Measurements from ENCODE around the gene RNF183. TPM values are rescaled to one million over a fixed set of nuclear protein-coding genes. Genes with fewer than 3 reads are reported as not detected.

The RNF183 gene
- total RNA-seq, 1 donor from 2014 or later, result not detected

- Mint-ChIP-seq H3K4me3 (ENCODE audit: unreplicated experiment) (peak within 1 kb of the TSS; percentile 89), H3K36me3 (ENCODE audit: low read depth, unreplicated experiment) (no peaks in the 10 kb centered on the region), H3K27ac (ENCODE audit: unreplicated experiment) (peak within 1 kb of the TSS; percentile 59), H3K9me3 (ENCODE audit: unreplicated experiment) (no peaks in the 10 kb centered on the region), H3K27me3 (ENCODE audit: low read depth, unreplicated experiment) (peaks cover 5% of the 10 kb centered on the region), H3K4me1 (ENCODE audit: low read depth, unreplicated experiment) (peaks cover 4% of the 10 kb centered on the region)
- peak within 1 kb of the TSS; percentile 83 for H3K9ac ChIP-seq (ENCODE audit: low read length)
- no peaks in the 10 kb centered on the region for H3K27me3 ChIP-seq (ENCODE audit: insufficient read depth, low read length)
- H3K36me3 ChIP-seq (ENCODE audit: insufficient read depth, low read length), result no peaks in the 10 kb centered on the region
- H3K79me2 ChIP-seq (ENCODE audit: insufficient read depth, low read length), result no peaks in the 10 kb centered on the region
- TF ChIP-seq EZH2 (IDR thresholded peaks at IDR 0.05; ENCODE audit: insufficient read depth, low read length), result no peak
- no peaks in the 10 kb centered on the region for H3K9me3 ChIP-seq (ENCODE audit: insufficient read depth, low read depth, low read length)
- peak within 1 kb of the TSS; percentile 82 for H3K4me3 ChIP-seq (ENCODE audit: insufficient read depth, low read depth, low read length)
- DNase-seq (ENCODE audit: low read depth) (peak; percentile 79), FAIRE-seq (no peak)
- H4K20me1 ChIP-seq (ENCODE audit: insufficient read depth, low read length), result no peaks in the 10 kb centered on the region
- no peaks in the 10 kb centered on the region for H3K4me1 ChIP-seq (ENCODE audit: insufficient read depth, low read length)
- peak within 1 kb of the TSS; percentile 66 for H3K27ac ChIP-seq (ENCODE audit: low read depth, low read length)
- H3K4me2 ChIP-seq (ENCODE audit: low read length), result peak within 1 kb of the TSS; percentile 98
- peak within 1 kb of the TSS; percentile 96 for H2AFZ ChIP-seq (ENCODE audit: low read depth, low read length)
Observed at GRCh38 chr9:113340011-113340699, 37.0 kb upstream of the RNF183 start, which contains the start of gene WDR31. Gene WDR31 (minus strand): TSS chr9:113340275. CDS start chr9:113332022, 8,253 bp downstream.

- Mint-ChIP-seq H3K36me3 (ENCODE audit: low read depth, unreplicated experiment) (no peaks in the 10 kb centered on the region), H3K27me3 (ENCODE audit: low read depth, unreplicated experiment) (peaks cover 5% of the 10 kb centered on the region), H3K9me3 (ENCODE audit: unreplicated experiment) (no peaks in the 10 kb centered on the region), H3K27ac (ENCODE audit: unreplicated experiment) (no peak overlapping the region), H3K4me3 (ENCODE audit: unreplicated experiment) (no peak overlapping the region), H3K4me1 (ENCODE audit: low read depth, unreplicated experiment) (no peaks in the 10 kb centered on the region)
- TF ChIP-seq EZH2 (IDR thresholded peaks at IDR 0.05; ENCODE audit: insufficient read depth, low read length), result no peak
- no peak for TF ChIP-seq CTCF (IDR thresholded peaks at IDR 0.05; ENCODE audit: insufficient read depth, low read depth, low read length)
- Histone ChIP-seq H3K9me3 (ENCODE audit: insufficient read depth, low read depth, low read length) (no peaks in the 10 kb centered on the region), H3K27ac (ENCODE audit: low read depth, low read length) (no peak overlapping the region), H3K4me3 (ENCODE audit: insufficient read depth, low read depth, low read length) (no peak overlapping the region), H3K79me2 (ENCODE audit: insufficient read depth, low read length) (no peaks in the 10 kb centered on the region), H3K27me3 (ENCODE audit: insufficient read depth, low read length) (no peaks in the 10 kb centered on the region), H4K20me1 (ENCODE audit: insufficient read depth, low read length) (no peaks in the 10 kb centered on the region), H3K4me2 (ENCODE audit: low read length) (no peak overlapping the region), H3K9ac (ENCODE audit: low read length) (no peak overlapping the region), H3K4me1 (ENCODE audit: insufficient read depth, low read length) (no peaks in the 10 kb centered on the region), H3K36me3 (ENCODE audit: insufficient read depth, low read length) (no peaks in the 10 kb centered on the region), H2AFZ (ENCODE audit: low read depth, low read length) (no peak overlapping the region)
- no peak for FAIRE-seq
- no peak for DNase-seq (ENCODE audit: low read depth)
Observed at GRCh38 chr9:113337714-113338113, 34.5 kb upstream of the RNF183 start.

GRCh38 chr9:113331780-113332179 lies 28.6 kb upstream of the RNF183 start:
- no peaks in the 10 kb centered on the region for H3K36me3 ChIP-seq (ENCODE audit: insufficient read depth, low read length)
- DNase-seq (ENCODE audit: low read depth), result no peak
- FAIRE-seq, result no peak
- no peaks in the 10 kb centered on the region for H3K4me1 Mint-ChIP-seq (ENCODE audit: low read depth, unreplicated experiment)
- no peak overlapping the region for H3K27ac Mint-ChIP-seq (ENCODE audit: unreplicated experiment)
- no peaks in the 10 kb centered on the region for H3K9me3 Mint-ChIP-seq (ENCODE audit: unreplicated experiment)
- no peak overlapping the region for H3K4me2 ChIP-seq (ENCODE audit: low read length)
- no peaks in the 10 kb centered on the region for H3K79me2 ChIP-seq (ENCODE audit: insufficient read depth, low read length)
- H3K36me3 Mint-ChIP-seq (ENCODE audit: low read depth, unreplicated experiment), result no peaks in the 10 kb centered on the region
- no peak overlapping the region for H3K27ac ChIP-seq (ENCODE audit: low read depth, low read length)
- H3K4me3 ChIP-seq (ENCODE audit: insufficient read depth, low read depth, low read length), result no peak overlapping the region
- H4K20me1 ChIP-seq (ENCODE audit: insufficient read depth, low read length), result no peaks in the 10 kb centered on the region
- TF ChIP-seq CTCF (IDR thresholded peaks at IDR 0.05; ENCODE audit: insufficient read depth, low read depth, low read length), result no peak
- no peak for TF ChIP-seq EZH2 (IDR thresholded peaks at IDR 0.05; ENCODE audit: insufficient read depth, low read length)
- H3K27me3 ChIP-seq (ENCODE audit: insufficient read depth, low read length), result no peaks in the 10 kb centered on the region
- no peak overlapping the region for H3K9ac ChIP-seq (ENCODE audit: low read length)
- H3K4me1 ChIP-seq (ENCODE audit: insufficient read depth, low read length), result no peaks in the 10 kb centered on the region
- H2AFZ ChIP-seq (ENCODE audit: low read depth, low read length), result no peak overlapping the region
- H3K9me3 ChIP-seq (ENCODE audit: insufficient read depth, low read depth, low read length), result no peaks in the 10 kb centered on the region
- no peaks in the 10 kb centered on the region for H3K27me3 Mint-ChIP-seq (ENCODE audit: low read depth, unreplicated experiment)
- H3K4me3 Mint-ChIP-seq (ENCODE audit: unreplicated experiment), result no peak overlapping the region

Data from astrocyte (in vitro differentiated cells and primary cell).